MCF 10A (cell line): ENCODE measurements around the gene FBXL15. TPM values are rescaled to one million over a fixed set of nuclear protein-coding genes. Genes with fewer than 3 reads are reported as not detected.
"Not testable (repeated sequence)": the region's sequence is repeated elsewhere in the genome, so short reads cannot be mapped to it uniquely, and the experiment has no call there.

Experiments
- BruUV-seq: library from RNA; stranded (reverse); fragments of 400-500 nt; replicated peaks from 2 replicates; lab custom pipeline; 2021; lab: Mats Ljungman, UMichigan
- CTCF ChIA-PET: fragments of 300-600 bp; sonication (Branson Sonifier 250); formaldehyde crosslinking; extraction: SDS; loops from one replicate; lab custom pipeline; 2021; ENCODE audit warnings: antibody characterized with exemption, inconsistent platforms; lab: Yijun Ruan, JAX
- POLR2A ChIA-PET: fragments of 300-600, 350-650 bp; sonication (Branson Sonifier 250); formaldehyde crosslinking; extraction: SDS; loops from one replicate; lab custom pipeline; 2020; ENCODE audit warnings: antibody characterized with exemption, inconsistent platforms; lab: Yijun Ruan, JAX
- DNase-seq: peaks from one replicate; pipeline ENCODE4 v3.0.0-alpha.2; 2018; ENCODE audit not compliant: unreplicated experiment
- H3K27ac Mint-ChIP-seq: one replicate; pipeline ENCODE4 v1.8.0; 2022; ENCODE audit warnings: mild to moderate bottlenecking, low read depth, mixed read lengths; ENCODE audit not compliant: unreplicated experiment
- H3K27me3 Mint-ChIP-seq: one replicate; pipeline ENCODE4 v1.8.0; 2022; ENCODE audit warnings: mixed read lengths; ENCODE audit not compliant: insufficient read depth, unreplicated experiment
- H3K36me3 Mint-ChIP-seq: one replicate; pipeline ENCODE4 v1.8.0; 2022; ENCODE audit warnings: mild to moderate bottlenecking, moderate library complexity, mixed read lengths; ENCODE audit not compliant: insufficient read depth, unreplicated experiment
- H3K4me1 Mint-ChIP-seq: one replicate; pipeline ENCODE4 v1.8.0; 2022; ENCODE audit warnings: mixed read lengths; ENCODE audit not compliant: insufficient read depth, unreplicated experiment
- H3K4me3 Mint-ChIP-seq: one replicate; pipeline ENCODE4 v1.8.0; 2022; ENCODE audit warnings: mild to moderate bottlenecking, moderate library complexity, mixed read lengths; ENCODE audit not compliant: unreplicated experiment
- H3K9me3 Mint-ChIP-seq: one replicate; pipeline ENCODE4 v1.8.0; 2022; ENCODE audit warnings: mixed read lengths; ENCODE audit not compliant: unreplicated experiment
- intact Hi-C: fragments of 100-400 bp; cut with micrococcal nuclease; formaldehyde crosslinking; loops from 2 replicates; pipeline ENCODE4 v1.14.1; 2022
- total RNA-seq: library from RNA; stranded (reverse); gene quantifications from 2 replicates; pipeline ENCODE4 v1.2.3, GENCODE V29; 2022
- TF ChIP-seq, protein P1 (sequence below): fragments of 200-600 bp; IDR thresholded peaks from one replicate; pipeline ENCODE4 v1.8.0; 2022; ENCODE audit warnings: antibody characterized with exemption, mild to moderate bottlenecking; ENCODE audit not compliant: unreplicated experiment

FBXL15 gene
- total RNA-seq, 1 experiment from 2014 or later = 11.3 TPM

DNA sequence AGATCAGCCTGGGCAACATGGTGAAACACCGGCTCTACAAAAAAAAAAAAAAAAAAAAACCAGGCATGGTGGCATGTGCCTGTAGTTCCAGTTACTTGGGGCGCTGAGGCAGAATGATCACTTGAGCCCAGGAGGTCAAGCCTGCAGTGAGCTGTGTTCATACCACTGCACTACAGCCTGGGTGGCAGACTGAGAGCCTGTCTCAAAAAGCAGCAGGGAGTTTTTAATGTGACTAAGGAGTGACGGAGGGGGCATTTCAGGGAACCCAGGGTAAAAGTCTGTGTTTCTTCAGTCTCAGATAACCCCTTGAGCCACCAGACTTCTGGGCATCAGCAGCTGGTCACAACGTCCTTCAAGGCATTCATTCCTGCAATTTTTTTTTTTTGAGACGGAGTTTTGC is 32.9 kb downstream of the FBXL15 start:
- H3K4me1 Mint-ChIP-seq = peaks cover 14% of the 10 kb centered on the region
- no peaks in the 10 kb centered on the region for H3K27me3 Mint-ChIP-seq
- no TSS peak for BruUV-seq
- no peak overlapping the region for H3K4me3 Mint-ChIP-seq
- H3K27ac Mint-ChIP-seq = peak overlapping the region; percentile 25
- peaks cover 23% of the 10 kb centered on the region for H3K36me3 Mint-ChIP-seq
- ChIA-PET CTCF (interaction anchor here (0.6 to 1.0 kb wide), 6 partner anchors 19 to 131 kb away, joined by 3 to 6 read pairs (median 4); no protein-coding TSS in a partner anchor), POLR2A (interaction anchor here (0.8 to 6.3 kb wide), 4 partner anchors 8 to 45 kb away, joined by 3 to 85 read pairs (median 40); partner anchors contain the start of gene FBXL15)
- no peaks in the 10 kb centered on the region for H3K9me3 Mint-ChIP-seq
- intact Hi-C loops = no loop called here
- DNase-seq = no peak
- TF ChIP-seq, protein P1, sequence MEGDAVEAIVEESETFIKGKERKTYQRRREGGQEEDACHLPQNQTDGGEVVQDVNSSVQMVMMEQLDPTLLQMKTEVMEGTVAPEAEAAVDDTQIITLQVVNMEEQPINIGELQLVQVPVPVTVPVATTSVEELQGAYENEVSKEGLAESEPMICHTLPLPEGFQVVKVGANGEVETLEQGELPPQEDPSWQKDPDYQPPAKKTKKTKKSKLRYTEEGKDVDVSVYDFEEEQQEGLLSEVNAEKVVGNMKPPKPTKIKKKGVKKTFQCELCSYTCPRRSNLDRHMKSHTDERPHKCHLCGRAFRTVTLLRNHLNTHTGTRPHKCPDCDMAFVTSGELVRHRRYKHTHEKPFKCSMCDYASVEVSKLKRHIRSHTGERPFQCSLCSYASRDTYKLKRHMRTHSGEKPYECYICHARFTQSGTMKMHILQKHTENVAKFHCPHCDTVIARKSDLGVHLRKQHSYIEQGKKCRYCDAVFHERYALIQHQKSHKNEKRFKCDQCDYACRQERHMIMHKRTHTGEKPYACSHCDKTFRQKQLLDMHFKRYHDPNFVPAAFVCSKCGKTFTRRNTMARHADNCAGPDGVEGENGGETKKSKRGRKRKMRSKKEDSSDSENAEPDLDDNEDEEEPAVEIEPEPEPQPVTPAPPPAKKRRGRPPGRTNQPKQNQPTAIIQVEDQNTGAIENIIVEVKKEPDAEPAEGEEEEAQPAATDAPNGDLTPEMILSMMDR = no peak

DNA sequence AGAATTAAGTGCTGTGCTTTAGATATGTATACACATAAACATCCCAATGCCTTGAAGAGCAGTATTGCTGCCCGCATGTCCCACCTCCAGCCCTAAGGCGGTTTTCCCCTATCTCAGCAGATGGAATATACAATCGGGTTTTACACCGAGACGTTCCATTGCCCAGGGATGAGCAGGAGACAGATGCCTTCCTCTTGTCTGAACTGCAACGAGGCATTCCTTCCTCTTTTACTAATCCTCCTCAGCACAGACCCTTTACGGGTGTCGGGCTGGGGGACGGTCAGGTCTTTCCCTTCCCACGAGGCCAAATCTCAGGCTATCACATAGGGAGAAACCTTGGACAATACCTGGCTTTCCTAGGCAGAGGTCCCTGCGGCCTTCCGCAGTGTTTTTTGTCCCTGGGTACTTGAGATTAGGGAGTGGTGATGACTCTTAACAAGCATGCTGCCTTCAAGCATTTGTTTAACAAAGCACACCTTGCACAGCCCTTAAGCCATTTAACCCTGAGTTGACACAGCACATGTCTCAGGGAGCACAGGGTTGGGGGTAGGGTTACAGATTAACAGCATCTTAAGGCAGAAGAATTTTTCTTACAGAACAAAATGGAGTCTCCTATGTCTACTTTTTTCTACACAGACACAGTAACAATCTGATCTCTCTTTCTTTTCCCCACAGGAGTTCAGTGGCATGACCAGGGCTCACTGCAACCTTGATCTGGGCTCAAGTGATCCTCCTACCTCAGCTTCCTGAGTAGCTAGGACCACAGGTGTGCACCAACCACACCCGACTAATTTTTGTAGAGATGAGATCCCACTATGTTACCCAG is 34.2 kb downstream of the FBXL15 start:
- BruUV-seq, DNase-seq: not testable (repeated sequence)

DNA sequence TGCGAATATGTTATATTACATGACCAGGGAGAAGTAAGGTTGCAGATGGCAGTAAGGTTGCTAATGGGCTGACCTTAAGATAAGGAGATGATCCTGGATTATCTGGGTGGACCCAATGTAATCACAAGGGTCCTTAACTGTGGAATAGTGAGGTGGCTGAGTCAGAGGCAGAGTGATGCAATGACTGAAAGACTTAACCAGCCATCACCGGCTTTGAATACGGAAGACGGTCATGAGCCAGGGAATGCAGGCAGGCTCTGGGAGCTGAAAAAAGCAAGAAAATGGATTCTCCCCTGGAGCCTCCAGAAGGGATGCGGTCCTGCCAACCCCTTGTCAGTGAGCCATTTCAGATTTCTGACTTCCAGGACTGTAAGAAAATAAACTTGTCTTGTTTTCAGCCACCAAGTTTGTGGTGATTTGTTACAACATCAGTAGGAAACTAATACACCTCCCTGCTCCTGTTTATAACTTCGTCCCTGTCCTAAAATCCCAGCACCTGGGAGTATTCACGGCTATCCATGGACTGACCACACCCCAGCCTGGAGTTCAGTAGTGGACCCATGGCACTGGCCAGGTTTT is 35.3 kb downstream of the FBXL15 start:
- H3K36me3 Mint-ChIP-seq = peaks cover 23% of the 10 kb centered on the region
- peak; percentile 80 for DNase-seq
- H3K4me1 Mint-ChIP-seq = peaks cover 18% of the 10 kb centered on the region
- H3K4me3 Mint-ChIP-seq = no peak overlapping the region
- TSS peak; percentile 31 for BruUV-seq
- ChIA-PET CTCF (interaction anchor here (1.8 kb wide), 1 partner anchor 36 kb away, joined by 5 read pairs; the partner anchor contains the start of gene FBXL15), POLR2A (interaction anchor here (0.7 to 1.7 kb wide), 5 partner anchors 23 to 304 kb away, joined by 3 to 6 read pairs (median 5); partner anchors contain the start of genes ACTR1A, CUEDC2, FBXL15 and NOLC1)
- peak overlapping the region; percentile 64 for H3K27ac Mint-ChIP-seq
- TF ChIP-seq, protein P1 = no peak
- H3K27me3 Mint-ChIP-seq = no peaks in the 10 kb centered on the region
- intact Hi-C loops = no loop called here
- H3K9me3 Mint-ChIP-seq = no peaks in the 10 kb centered on the region

More for the DNA sequence above, 34.2 kb downstream of the FBXL15 start:
- intact Hi-C loops, H3K9me3 Mint-ChIP-seq, H3K27me3 Mint-ChIP-seq, H3K4me3 Mint-ChIP-seq, POLR2A ChIA-PET, CTCF ChIA-PET: not testable (repeated sequence)
- Mint-ChIP-seq H3K4me1 (peaks cover 14% of the 10 kb centered on the region), H3K27ac (peak overlapping the region; percentile 64), H3K36me3 (peaks cover 23% of the 10 kb centered on the region)

DNA sequence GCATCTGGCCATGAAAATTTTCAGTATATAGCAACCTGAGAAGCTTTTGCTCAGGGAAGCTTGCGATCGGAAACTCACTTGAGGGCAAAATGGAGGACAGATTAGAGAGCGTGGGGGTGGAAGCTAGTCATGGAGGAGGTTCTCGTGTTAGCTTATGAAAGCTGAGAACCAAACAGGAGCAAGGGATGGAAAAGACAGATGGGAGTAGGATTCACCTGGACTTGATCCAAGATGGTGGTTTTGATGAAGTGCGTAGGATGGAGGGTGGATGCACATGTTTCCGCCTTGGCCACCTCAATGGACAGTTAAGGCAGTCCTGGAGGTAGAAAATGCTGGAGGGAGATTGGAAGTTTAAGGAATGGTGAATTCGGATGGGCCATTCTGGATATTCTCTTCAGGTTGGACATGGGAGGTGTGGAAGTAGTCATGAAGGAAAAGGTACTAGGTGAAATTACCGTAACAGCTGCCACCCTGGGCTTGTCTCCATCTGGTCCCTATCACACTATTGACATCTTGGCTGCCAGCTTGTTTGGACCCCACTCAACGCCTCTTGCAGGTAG is 37.0 kb downstream of the FBXL15 start:
- intact Hi-C loops = no loop called here
- TF ChIP-seq, protein P1 = no peak
- peaks cover 7% of the 10 kb centered on the region for H3K36me3 Mint-ChIP-seq

More for the DNA sequence above, 37.0 kb downstream of the FBXL15 start:
- CTCF ChIA-PET = interaction anchor here (1.3 to 1.8 kb wide), 2 partner anchors 21 to 38 kb away, joined by 4 to 5 read pairs; partner anchors contain the start of gene FBXL15
- no peak overlapping the region for H3K4me3 Mint-ChIP-seq
- BruUV-seq = no TSS peak
- no peak overlapping the region for H3K27ac Mint-ChIP-seq
- H3K9me3 Mint-ChIP-seq = no peaks in the 10 kb centered on the region
- POLR2A ChIA-PET = interaction anchor here (1.3 to 1.4 kb wide), 2 partner anchors 45 to 64 kb away, joined by 3 to 7 read pairs; partner anchors contain the start of gene ACTR1A
- no peak for DNase-seq
- no peaks in the 10 kb centered on the region for H3K27me3 Mint-ChIP-seq
- H3K4me1 Mint-ChIP-seq = peaks cover 29% of the 10 kb centered on the region
